ENCODE results near the gene TXK. TPM values are rescaled to one million over a fixed set of nuclear protein-coding genes. Genes with fewer than 3 reads are reported as not detected.

Gene TXK
- total RNA-seq, 1 experiment from 2014 or later = 0.92 TPM

GRCh38 chr4:48137846-48138245 is 3.8 kb upstream of the TXK start:
- DNase-seq (ENCODE audit: low read depth) = no peak

DNA sequence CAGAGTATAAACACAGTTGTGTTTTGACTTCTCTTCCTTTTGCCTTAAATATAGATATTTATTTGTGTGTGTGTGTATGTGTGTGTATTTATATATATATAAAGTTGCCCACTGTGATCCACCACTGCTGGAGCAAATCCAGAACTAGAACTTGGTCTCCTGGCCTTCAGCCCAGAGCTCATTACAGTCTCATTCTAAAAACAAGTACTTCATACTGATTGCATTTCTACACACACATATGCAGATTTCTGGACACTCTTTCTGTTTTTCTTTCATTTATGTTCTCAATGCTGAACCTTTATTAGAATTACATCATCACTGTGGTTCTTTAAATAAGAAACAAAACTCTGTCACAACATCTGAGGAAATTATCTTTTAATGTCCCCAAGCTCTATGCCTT is 381 bp downstream of the TXK start:
- DNase-seq (ENCODE audit: low read depth) = no peak

- DNase-seq (ENCODE audit: low read depth) = no peak
Observed at GRCh38 chr4:48131736-48132135, 2.3 kb downstream of the TXK start.

DNA sequence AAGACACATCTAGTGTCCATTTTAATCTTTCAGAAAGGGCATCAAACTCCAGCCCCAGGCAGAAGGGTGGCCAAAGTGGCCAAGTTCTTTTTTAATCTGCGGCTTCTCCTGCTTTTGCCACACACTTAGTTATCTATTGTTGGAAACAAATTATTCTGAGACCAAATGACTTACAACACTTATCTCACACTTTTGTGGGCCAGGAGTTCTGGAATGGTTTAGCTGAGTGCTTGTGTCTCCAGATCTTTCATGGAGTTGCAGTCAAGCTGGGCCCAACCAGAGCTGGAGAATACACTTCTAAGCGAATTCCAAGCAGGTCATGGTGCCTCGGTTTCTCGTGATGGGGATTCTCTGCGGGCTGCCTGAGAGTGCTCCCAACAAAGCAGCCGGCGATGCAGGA is 4.0 kb downstream of the TXK start:
- DNase-seq (ENCODE audit: low read depth) = no peak

GRCh38 chr4:48129307-48130014 is 4.6 kb downstream of the TXK start:
- peak; percentile 24 for DNase-seq (ENCODE audit: low read depth)

DNA sequence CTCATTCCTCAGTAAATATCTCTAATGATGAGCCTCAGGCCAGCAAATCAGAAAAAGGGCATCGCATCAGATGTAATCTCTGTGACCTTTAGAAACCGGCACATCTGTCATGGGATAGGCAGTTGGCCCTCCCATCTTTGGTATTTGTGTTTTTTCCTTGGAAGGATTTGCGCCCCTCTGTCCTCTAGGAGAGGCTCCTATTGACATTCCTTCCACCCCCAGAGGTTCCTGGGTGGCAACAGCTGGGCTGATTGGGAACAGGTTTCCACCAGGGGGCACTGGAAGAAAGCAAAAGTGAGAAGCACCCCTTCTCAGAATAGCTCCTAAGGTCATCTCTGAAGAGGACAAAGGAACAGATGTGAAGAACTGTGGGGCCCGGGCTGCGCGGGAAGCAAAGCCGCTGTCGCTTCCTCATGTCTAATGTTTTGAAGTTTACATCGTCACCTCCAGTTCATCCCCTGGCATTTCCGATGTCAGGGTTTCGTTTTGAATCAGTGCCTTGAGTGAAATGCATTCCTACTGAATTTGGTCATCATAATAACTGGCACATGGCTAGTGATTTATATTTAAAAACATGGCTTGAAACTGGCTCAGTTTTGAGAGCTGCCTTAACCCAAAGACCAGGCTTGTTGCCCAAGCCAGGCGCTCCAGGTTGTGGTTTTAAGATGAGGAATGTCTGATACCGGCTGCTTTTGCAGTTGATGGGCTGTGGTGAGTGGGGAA is 6.2 kb downstream of the TXK start:
- peak; percentile 98 for DNase-seq (ENCODE audit: low read depth)

- DNase-seq (ENCODE audit: low read depth) = no peak
Observed at GRCh38 chr4:48127231-48127630, 6.8 kb downstream of the TXK start.

- no peak for DNase-seq (ENCODE audit: low read depth)
Observed at GRCh38 chr4:48126621-48127020, 7.4 kb downstream of the TXK start.

DNA sequence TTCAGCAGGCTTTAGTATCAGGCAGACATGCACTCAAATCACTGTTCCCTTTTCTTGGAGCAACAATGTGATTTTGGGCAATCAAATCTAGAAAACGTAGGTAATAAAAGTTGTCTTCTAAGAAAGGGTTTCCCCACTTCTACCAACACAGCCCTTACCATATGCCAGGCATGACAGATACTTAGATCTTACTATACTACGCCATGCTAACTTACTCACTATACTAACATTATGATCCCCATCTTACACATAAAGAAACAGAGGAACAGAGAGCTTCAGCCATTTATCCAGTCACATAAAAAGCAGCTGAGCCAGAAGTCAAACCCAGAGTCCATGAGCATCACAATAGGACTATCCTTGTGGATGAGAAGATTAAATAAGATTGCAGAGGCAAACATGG is 9.2 kb downstream of the TXK start:
- DNase-seq (ENCODE audit: low read depth) = no peak

DNA sequence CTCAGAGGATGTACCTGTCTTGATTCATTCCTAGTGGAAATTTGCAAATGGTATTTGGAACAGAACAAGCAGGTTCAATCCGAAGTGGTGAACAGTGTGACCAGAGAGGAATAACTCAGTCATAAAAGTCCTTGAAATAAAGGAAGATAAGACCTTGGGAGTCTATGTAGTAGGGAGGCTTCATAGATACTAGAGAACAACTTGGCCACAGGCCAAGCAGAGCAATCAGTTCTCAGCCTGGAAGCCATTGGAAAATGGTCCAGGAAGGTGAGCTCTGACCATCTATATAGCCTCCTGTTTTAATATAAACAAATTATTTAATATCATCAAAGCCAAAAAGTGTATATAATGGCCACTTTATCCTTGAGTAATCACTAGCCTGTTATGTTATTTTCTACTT is 11.3 kb downstream of the TXK start:
- DNase-seq (ENCODE audit: low read depth) = no peak

- no peak for DNase-seq (ENCODE audit: low read depth)
Observed at GRCh38 chr4:48121180-48121579, 12.9 kb downstream of the TXK start.

DNA sequence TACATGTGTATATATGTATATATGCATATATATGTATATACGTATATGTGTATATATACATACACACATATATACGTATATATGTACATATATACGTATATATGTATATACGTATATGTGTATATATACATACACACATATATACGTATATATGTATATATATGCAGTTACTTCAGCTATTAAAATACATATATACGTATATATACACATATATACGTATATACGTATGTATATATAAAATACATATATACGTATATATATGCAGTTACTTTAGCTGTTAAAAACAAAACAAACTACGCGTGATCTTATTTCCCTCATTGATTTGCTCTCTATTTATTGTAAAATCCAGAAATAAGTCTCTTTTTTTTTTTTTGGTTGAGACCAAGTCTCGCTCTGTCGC is 13.9 kb downstream of the TXK start:
- no peak for DNase-seq (ENCODE audit: low read depth)

DNA sequence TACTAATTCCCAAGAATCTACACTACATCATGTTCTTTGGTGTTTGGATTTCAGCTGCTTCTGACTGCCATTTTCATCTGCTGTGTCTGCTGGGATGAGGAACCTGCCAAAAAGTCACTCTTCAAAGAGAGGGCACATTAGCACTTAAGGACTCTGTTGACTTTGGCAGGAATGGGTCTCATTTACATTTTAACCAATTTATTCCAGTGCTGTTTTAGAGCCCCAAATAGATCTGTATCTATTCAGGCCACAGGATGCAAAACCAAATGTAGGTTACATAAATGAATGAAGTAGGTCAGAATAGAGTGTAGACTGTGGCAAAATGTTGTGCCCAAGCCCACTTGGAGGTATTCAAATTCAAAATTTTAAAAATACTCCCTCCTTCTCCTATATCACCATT is 14.4 kb downstream of the TXK start:
- DNase-seq (ENCODE audit: low read depth) = no peak

DNA sequence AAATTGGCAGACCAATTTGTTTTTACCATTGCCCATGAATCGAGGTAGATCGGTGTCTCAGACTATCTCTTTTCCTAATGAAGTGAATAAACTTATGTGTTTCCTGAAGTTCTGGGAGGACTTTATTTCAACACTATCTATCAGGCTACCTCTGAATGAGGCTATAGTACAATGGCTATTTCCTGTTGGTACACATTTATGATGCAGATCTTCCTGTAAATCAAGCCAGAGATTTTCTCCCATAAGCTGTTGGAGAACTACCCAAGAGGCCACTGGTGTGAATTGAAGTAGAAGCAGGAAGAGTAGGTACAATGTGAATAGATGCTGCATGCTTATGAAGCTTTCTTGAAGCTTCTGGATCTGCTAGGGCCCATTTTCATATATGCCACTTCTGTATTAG is 16.0 kb downstream of the TXK start:
- DNase-seq (ENCODE audit: low read depth) = no peak

DNA sequence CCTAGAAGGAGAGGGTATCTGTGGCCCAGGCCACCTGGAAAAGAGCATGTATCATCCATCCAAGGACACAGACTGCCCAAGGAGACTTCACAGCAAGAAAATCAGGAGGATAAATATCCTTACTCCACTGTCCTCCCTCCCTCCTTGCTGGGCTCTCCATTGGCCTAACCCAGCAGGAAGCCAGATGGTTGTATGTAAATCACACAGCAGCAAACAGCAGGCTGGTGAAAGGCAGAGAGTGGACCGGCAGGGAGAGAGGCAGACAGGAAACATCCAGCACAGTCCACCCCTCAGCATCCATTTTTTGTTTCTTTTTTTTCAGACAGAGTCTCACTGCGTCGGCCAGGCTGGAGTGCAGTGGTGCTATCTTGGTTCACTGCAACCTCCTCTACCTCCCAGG is 17.5 kb downstream of the TXK start:
- DNase-seq (ENCODE audit: low read depth) = no peak

DNA sequence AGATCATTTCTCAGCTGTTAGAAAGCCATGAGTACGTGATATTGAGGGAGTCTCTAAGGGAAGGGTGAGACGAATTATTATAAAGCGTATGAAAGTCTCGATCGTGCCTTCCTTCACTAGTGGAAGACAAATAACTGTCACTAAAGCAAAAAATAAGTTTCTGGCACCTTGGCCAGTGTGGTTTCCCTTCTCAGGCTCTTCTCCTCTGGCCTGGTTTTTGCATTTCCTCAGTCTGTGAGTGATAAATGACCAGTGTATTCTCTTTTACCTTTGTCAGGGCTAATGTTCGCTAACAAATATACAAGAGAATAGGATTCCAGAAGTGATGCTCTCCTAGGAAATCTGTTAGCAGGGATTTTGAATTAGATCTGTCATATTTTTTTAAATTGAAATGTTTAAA is 19.6 kb downstream of the TXK start:
- no peak for DNase-seq (ENCODE audit: low read depth)

GRCh38 chr4:48112017-48112667 is 21.9 kb downstream of the TXK start:
- DNase-seq (ENCODE audit: low read depth) = peak; percentile 50

DNA sequence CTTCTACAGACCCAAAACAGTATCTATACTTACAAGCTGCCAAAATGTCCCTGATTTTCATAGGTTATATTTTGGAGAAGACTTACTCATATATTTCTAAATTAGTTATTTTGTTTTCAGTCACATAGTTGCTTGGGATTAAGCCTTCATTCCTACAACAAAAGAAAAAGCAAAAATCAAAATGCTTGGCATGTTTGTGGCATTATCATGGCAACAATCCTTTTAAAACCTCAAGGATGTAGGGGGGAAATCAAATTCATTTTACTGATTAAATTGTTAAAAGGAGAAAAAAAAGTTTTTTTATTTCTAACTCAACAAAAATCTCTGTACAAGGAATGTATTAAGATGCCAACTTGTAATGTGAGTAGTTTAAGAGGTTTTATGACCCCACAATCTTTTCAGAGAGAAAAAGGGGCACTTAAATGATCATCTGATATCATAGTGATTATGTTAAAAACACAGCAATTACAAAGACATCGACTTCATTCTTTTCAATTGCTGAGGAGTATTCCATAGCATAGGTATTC is 23.5 kb downstream of the TXK start:
- DNase-seq (ENCODE audit: low read depth) = no peak

GRCh38 chr4:48109413-48110263 is 24.4 kb downstream of the TXK start:
- peak; percentile 50 for DNase-seq (ENCODE audit: low read depth)

DNA sequence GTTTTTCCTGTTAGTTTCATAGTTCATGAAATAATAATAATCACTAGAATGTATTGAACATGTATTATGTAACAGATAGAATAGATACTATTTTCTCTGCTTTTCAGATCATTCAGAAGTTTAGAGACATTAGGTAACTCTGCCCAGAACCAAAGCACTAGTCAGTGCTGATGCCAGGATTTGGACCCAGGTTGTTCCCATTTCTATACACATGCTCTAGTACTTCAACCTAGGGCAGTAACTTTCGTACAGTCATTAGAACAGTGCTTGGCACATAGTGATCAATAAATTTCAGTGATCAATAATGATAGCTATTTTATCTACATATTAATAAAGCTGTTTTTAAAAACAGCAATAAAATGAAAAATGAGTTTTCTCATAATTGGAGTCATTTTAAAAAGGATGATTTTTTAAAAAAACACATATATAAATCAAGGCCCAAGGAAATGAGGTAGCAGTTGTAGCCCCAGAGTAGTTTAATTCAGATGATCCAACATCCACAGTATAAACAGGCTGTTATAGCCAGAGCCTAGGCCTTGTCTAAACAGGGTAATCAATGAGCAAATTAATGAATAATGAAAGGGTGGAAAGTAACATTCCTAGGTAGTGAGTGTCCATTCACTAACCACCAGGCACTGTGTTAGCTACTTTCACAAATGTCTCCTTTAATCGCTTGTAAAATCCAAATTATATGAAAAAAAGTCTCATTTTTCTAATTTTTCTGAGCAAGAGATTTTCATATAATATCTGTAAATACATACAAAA is 25.6 kb downstream of the TXK start:
- DNase-seq (ENCODE audit: low read depth) = no peak

DNA sequence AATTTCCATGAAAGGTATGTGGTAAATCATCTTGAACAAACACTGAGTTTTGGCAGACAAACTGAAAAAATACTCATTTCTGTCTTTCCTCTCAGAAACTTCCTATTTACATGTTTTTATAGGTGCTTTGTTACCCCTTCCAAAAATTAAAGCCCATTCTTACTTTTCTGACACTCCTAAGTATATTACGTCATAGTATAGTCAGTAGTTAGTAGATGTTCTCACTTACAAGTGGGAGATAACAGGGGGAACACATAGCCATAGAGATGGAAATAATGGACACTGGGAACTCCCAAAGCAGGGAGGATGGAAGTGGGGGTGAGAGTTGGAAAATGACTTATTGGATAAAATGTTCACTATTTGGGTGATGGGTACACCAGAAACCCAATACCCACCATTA is 28.8 kb downstream of the TXK start:
- no peak for DNase-seq (ENCODE audit: low read depth)
